ENCODE data around the gene YES1.
"Not testable (repeated sequence)": the region's sequence is repeated elsewhere in the genome, so short reads cannot be mapped to it uniquely, and the experiment has no call there.

The YES1 gene

DNA sequence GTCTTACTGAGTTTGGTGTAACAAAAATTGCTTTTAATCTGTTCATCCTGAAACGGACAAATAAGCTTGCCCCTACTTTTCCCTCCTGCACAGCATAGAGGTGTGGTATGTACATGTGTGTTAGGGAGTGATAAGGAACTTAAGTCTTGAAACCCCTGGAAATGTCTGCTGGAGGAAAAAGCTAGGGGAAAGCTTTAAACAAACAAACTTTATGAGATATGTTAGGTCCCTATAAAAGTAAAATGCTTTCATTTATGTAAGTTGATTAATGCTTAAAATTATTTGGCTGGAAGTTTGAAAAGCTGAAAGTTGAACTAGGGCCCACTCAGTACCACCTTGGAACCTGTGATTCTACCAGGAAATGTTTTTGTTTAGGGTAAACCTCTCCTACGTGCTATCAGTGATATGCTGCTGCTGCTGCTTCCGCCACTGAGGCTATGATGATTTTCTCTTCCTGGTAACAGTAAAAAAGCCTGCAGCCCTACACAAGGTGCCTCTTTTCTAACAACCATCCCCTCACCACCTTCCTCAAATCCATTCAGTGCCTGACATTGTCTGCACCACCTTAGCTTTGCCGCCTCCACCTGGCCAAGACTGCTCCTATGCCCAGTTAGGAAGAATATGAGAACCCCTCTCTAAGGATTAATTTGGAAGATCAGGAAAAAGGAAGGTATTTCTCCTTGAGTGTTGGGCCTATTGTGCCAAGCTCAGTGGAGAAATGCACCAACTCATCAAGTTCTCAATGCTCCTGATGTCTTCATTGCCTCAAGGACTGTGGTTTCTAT lies 2.5 kb upstream of the YES1 start:
- no peak overlapping the region for H3K4me3 ChIP-seq (ENCODE audit: low read depth, low read length)
- no peak for TF ChIP-seq CTCF (IDR thresholded peaks at IDR 0.05; ENCODE audit: borderline replicate concordance, insufficient read depth, low read depth, low read length)

DNA sequence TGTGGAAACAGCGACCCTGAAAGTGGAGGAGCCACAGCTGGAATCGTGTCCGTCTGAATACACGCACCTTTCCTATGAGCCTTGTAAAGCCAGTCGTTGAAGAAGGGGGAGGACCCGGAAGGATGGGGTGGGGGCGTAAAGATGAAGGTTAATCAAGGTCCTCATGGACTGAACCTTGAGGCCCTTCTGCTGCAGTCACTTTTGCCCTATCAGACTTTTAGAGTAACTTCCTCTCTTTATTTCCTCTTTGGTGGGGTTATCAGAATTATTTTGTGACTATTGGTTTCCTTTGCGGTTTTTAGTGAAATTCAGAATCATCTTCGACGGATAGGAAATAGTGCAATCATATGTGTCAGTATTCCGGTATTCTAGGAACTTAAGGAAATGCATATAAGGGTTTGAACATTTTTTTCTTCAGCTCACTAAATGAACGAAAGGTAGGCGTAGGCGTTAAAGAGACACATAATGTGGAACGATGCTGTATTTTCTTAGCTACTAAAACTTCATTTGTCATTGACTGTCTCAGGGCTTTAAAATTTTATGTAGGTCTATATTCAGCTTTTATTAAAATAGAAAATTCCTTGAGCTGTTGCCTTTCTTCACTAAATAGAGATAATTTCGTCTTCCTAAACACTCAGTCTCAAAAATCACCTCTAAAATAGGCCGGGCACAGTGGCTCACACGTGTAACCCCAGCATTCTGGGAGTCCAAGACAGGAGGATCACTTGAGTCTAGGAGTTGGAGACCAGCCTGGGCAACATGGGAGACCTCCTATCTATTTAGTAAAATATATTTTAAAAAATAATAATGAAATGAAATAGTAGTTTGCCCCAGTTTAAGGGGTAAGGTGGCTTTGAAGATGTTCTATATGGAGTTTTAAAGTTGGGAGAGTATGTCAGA lies 1.4 kb upstream of the YES1 start:
- no peak for TF ChIP-seq CTCF (IDR thresholded peaks at IDR 0.05; ENCODE audit: borderline replicate concordance, insufficient read depth, low read depth, low read length)
- H3K4me3 ChIP-seq (ENCODE audit: low read depth, low read length) = peak overlapping the region; percentile 87

- peak overlapping the region; percentile 87 for H3K4me3 ChIP-seq (ENCODE audit: low read depth, low read length)
- no peak for TF ChIP-seq CTCF (IDR thresholded peaks at IDR 0.05; ENCODE audit: borderline replicate concordance, insufficient read depth, low read depth, low read length)
Measured at GRCh38 chr18:812376-813171, 532 bp upstream of the YES1 start.

DNA sequence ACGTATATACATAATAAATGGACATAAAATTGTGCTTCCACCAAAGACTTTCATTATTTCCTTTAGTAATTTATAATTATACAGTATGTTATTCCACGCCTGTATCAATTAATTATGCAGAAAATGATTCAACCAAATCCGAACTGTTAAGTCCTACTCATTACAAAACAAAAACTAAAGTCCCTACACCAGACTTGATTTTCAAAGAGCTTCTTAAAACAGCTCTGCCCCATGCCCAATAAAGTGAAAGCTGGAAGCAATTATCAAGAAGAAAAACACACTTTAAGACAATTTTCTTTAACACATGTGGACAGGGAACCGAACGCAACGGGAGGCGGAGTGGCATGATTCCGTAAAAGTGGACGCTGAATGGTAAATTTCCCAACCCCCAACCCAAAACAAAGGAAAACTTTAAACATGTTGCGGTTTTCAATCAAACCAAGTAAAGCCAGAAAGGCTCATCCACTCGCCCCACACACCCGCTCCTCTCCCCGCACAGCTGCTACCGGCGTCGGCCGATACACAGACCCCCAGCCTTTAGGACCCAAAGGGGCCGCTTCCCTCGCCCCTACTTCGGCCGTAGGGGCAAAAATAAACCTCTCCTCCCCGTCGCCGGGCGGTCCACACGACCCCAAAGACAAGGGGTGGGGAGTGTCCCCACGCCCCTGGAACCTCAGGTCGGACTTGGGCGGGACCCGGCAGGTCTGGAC lies 705 bp downstream of the YES1 start:
- H3K4me3 ChIP-seq (ENCODE audit: low read depth, low read length) = peak overlapping the region; percentile 87
- TF ChIP-seq CTCF (IDR thresholded peaks at IDR 0.05; ENCODE audit: borderline replicate concordance, insufficient read depth, low read depth, low read length) = no peak

GRCh38 chr18:809985-810642 lies 1.9 kb downstream of the YES1 start:
- TF ChIP-seq CTCF (IDR thresholded peaks at IDR 0.05; ENCODE audit: borderline replicate concordance, insufficient read depth, low read depth, low read length) = no peak
- no peak overlapping the region for H3K4me3 ChIP-seq (ENCODE audit: low read depth, low read length)

DNA sequence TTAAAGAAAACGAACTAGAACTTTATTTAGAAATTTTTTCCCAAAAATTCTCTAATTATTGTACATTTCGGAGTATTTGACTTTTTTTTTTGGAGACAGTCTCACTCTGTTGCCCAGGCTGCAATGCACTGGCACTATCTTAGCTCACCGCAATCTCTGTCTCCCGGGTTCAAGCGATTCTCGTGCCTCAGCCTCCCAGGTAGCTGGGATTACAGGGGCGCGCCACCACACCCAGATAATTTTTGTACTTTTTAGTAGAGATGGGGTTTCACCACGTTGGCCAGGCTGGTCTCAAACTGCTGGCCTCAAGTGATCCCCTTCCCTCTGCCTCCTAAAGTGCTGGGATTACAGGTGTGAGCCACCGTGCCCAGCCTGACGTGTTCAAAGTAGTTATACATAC lies 2.8 kb downstream of the YES1 start:
- H3K4me3 ChIP-seq (ENCODE audit: low read depth, low read length) = not testable (repeated sequence)
